C4-2B (cell line): Measurements from ENCODE around the gene BTRC.

Experiments used
- H3K27ac ChIP-seq: fragments of 450-650 bp; 2 replicates; pipeline ENCODE4 v1.5.1; 2017
- ZFX ChIP-seq: fragments of 450-650 bp; IDR thresholded peaks from 2 replicates; pipeline ENCODE4 v1.6.1; 2017
- TF ChIP-seq, protein P1 (sequence below): fragments of 450-650 bp; conservative IDR thresholded peaks from 2 replicates; pipeline ENCODE4 v1.5.1; 2017; ENCODE audit warnings: mild to moderate bottlenecking

Gene BTRC

DNA sequence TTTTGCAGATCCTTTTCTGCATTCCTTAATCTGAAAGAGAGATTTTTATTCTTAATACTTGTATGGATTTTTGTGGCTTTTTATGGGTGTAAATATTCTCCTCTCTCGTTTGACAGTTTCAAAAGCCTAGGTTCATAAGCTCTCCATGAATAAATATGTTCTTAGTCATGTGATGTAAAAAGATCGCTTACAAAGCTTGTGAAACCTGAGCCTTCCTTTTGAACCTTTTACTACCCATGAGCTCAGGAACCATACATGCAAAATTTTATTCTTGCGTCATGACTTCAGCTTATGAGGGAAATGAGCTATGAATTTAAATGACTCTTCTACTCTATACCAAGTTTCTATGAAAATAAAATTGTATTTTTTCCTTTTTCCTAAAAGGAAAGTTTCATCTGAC, 135.4 kb downstream of the BTRC start:
- no peak overlapping the region for H3K27ac ChIP-seq

DNA sequence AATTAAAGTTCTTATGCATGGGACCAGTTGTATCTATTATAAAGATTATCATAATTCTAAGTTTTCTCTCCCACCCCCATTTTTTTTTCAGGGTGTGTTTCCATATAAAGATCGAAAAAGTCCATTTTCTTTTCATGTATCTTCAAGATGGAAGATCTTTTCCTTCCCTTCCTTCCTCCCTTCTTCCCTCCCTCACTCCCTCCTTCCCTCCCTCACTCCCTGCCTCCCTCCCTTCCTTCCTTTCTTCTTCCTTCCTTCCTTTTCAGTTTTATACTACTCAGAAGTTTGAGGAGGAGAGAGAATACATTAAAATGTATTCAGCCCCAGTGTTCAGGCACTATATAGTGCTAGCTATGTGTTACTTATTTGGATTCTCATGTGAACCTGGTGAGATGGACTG, 136.1 kb downstream of the BTRC start:
- no peak for TF ChIP-seq ZFX
- no peak overlapping the region for H3K27ac ChIP-seq

More for the DNA sequence above, 135.4 kb downstream of the BTRC start:
- TF ChIP-seq ZFX: no peak
- TF ChIP-seq, protein P1, sequence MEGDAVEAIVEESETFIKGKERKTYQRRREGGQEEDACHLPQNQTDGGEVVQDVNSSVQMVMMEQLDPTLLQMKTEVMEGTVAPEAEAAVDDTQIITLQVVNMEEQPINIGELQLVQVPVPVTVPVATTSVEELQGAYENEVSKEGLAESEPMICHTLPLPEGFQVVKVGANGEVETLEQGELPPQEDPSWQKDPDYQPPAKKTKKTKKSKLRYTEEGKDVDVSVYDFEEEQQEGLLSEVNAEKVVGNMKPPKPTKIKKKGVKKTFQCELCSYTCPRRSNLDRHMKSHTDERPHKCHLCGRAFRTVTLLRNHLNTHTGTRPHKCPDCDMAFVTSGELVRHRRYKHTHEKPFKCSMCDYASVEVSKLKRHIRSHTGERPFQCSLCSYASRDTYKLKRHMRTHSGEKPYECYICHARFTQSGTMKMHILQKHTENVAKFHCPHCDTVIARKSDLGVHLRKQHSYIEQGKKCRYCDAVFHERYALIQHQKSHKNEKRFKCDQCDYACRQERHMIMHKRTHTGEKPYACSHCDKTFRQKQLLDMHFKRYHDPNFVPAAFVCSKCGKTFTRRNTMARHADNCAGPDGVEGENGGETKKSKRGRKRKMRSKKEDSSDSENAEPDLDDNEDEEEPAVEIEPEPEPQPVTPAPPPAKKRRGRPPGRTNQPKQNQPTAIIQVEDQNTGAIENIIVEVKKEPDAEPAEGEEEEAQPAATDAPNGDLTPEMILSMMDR: no peak

DNA sequence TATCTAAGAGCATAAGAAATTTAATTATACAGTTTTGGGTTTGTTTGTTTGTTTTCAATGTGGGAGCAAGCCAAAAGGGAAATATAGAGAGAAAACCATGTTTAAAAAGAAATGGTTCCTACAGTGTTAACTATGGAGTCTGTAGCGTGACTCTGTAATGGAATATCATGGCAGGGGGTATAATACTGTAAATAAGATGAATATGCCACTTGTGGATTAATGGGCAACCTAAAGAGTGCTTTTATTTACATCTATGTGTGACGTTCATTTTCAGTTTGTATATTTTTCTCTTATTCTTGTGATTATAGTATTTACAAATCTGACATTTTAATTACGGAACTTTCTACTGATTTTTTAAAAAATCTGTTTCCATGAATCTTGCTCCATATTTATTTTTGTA, 138.2 kb downstream of the BTRC start:
- TF ChIP-seq, protein P1: no peak
- no peak for TF ChIP-seq ZFX
- no peak overlapping the region for H3K27ac ChIP-seq

DNA sequence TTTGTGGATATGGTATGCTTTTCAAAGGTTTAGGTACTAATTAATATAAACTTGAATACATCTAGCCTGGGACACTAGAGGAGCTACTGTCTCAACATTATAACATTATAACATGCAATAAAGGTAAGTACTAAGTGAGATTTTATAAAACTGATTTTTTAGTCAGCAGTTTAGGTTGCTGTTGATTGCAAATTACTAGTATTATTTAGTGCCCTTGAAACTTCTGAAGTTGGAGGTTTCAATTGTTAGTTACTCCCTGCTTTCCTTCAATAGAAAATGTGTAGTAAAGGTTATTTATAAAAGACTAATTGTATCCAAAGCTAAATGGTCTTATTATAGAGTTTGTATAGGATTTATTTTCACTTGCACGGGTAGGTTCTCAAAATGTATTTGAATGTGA, 138.8 kb downstream of the BTRC start:
- no peak overlapping the region for H3K27ac ChIP-seq
- TF ChIP-seq ZFX: no peak
- TF ChIP-seq, protein P1: no peak

DNA sequence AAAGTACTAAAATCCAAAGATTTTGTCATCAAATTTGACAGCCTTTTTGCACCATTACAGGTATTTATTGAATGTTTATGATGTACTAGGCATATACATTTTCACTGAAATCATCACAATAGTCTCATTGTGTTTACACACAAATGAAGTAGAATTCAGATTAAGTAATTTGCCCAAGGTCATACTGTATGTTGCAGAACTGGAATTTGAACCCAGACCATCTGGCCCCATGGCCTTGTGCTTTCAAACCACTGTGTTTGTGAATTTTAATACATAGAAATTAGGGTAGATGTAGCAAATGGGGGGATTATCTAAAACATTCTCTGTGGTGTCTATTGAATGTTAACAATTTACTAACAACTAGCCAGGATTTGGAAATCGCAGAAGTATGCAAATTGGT, 139.3 kb downstream of the BTRC start:
- H3K27ac ChIP-seq: no peak overlapping the region
- TF ChIP-seq ZFX: no peak

DNA sequence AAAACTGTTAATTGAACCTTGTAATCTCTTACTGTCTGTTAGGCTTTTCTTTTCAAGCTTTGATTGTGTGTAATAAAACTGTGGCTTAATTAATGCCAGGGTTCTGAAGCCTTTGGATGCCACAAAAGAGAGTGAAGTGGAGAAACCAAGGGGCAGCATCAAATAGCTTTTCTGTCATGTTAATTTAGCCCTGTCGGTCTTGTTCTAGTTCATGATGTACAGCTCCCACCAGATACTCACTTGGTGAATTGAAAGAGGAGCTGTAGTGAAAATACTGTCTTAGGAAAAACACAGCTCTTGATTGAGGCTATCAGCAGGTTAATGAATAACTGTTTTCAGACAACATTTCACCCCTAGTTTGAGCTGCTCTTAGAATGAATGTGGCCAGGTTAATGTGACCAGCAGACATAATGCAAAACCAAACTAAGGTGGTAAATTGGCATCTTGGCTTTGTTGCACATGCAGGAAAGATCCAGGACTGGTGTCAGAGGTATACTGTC, 139.9 kb downstream of the BTRC start:
- no peak for TF ChIP-seq ZFX
- TF ChIP-seq, protein P1: no peak

DNA sequence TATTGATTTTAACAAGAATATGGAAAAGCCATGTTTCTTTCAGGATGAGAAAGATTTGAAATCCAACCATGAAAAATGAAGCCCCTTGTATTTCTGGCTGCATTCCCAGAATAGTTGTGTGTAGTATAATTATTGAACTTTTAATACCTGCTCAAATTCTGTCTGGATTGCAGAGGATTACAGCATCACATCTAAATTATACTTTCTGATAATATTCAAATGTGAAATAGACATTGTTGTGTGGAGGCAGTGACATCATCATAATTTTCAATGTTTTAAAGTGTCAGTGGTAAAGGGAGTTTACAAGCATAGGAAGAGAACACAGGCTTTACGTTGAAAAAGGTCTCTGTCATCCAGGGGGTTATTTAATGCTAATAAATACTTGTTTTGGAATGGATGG, 140.7 kb downstream of the BTRC start:
- TF ChIP-seq, protein P1: no peak
- no peak for TF ChIP-seq ZFX

More for the DNA sequence above, 139.9 kb downstream of the BTRC start:
- no peak overlapping the region for H3K27ac ChIP-seq

DNA sequence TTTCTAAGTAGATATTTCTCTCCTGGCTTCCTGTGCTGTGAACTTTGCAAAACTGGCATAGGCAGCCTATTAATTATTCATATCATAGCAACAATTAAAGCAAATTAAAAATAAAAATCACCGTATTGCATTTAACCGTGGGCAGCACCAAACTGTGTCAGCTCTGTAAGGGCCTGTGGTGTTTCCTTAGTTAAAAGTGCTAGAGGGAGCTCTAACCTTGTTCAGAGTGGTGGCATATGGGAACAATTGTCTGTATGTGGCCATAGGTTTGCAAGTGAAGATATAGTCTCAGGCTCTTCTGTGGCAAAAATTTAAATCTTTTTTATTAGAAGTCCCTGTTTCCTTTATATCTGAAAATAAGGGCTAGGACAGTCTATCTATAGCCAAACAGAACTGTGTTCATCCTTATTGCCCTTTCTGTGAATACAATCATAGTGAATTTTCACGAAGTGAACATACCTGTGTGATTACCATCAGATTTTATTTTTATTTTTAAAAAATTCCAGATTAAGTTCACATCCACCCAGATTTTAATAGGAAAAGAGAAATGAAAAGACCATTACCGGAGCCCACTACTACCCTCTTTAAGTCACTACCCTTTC, 141.5 kb downstream of the BTRC start:
- no peak for TF ChIP-seq ZFX
- TF ChIP-seq, protein P1: peak; percentile 62
- no peak overlapping the region for H3K27ac ChIP-seq

More for the DNA sequence above, 140.7 kb downstream of the BTRC start:
- H3K27ac ChIP-seq: no peak overlapping the region
